CD4-positive, alpha-beta T cell (primary cell): Measurements from ENCODE around the gene FBLN1. TPM values are rescaled to one million over a fixed set of nuclear protein-coding genes. Genes with fewer than 3 reads are reported as not detected.

Experiments used
- ATAC-seq: fragments of 200-7000 bp; cut with Tn5 transposase; one replicate; pipeline ENCODE4 v1.10.0; 2022; ENCODE audit warnings: mild to moderate bottlenecking; ENCODE audit not compliant: poor library complexity
- CTCF ChIA-PET: fragments of 350-600 bp; sonication (Branson Sonifier 250); formaldehyde crosslinking; loops from one replicate; lab custom pipeline; 2021; ENCODE audit warnings: antibody characterized with exemption, inconsistent platforms; lab: Charles Lee
- POLR2A ChIA-PET: fragments of 350-600 bp; sonication (Branson Sonifier 250); formaldehyde crosslinking; loops from one replicate; lab custom pipeline; 2021; ENCODE audit warnings: antibody characterized with exemption, inconsistent platforms; lab: Charles Lee
- DNase-seq, 14 experiments: peaks; one replicate each; pipeline ENCODE4 v3.0.0-alpha.2; 2013 to 2020; ENCODE audit warnings: mixed read lengths in 2 of 14
- H3K27ac ChIP-seq, 2 donors: one replicate each; pipeline versions ENCODE4 v1.5.1 to v1.7.0; 2013; ENCODE audit warnings: low read length in 2 of 2, low read depth in 1 of 2, mild to moderate bottlenecking in 1 of 2
- H3K27me3 ChIP-seq, 2 experiments: 1 replicate in 1 of 2; 2 replicates in 1 of 2; pipeline versions ENCODE4 v1.6.1 to v1.7.0; 2013; ENCODE audit warnings: low read length in 2 of 2, control low read depth in 1 of 2, mild to moderate bottlenecking in 1 of 2, moderate library complexity in 1 of 2; ENCODE audit not compliant: insufficient read depth in 2 of 2, control insufficient read depth in 1 of 2
- H3K36me3 ChIP-seq: one replicate; pipeline ENCODE4 v1.6.1; 2013; ENCODE audit warnings: low read length, control low read depth; ENCODE audit not compliant: insufficient read depth
- H3K4me1 ChIP-seq: one replicate; pipeline ENCODE4 v1.6.1; 2013; ENCODE audit warnings: low read length, control low read depth; ENCODE audit not compliant: insufficient read depth
- H3K4me3 ChIP-seq: one replicate; pipeline ENCODE4 v1.5.1; 2013; ENCODE audit warnings: mild to moderate bottlenecking, low read length, moderate library complexity
- H3K9me3 ChIP-seq, 2 experiments: 1 replicate in 1 of 2; 2 replicates in 1 of 2; pipeline versions ENCODE4 v1.6.1 to v1.7.0; 2013; ENCODE audit warnings: low read length in 2 of 2, mild to moderate bottlenecking in 2 of 2, control low read depth in 1 of 2, moderate library complexity in 1 of 2; ENCODE audit not compliant: control insufficient read depth in 1 of 2, insufficient read depth in 1 of 2
- H3K27ac Mint-ChIP-seq: one replicate; pipeline ENCODE4 v1.8.0; 2020; ENCODE audit warnings: mixed read lengths
- H3K27me3 Mint-ChIP-seq: one replicate; pipeline ENCODE4 v1.8.0; 2021; ENCODE audit warnings: mixed read lengths
- H3K36me3 Mint-ChIP-seq: one replicate; pipeline ENCODE4 v1.8.0; 2021; ENCODE audit warnings: low read depth, mixed read lengths
- H3K4me1 Mint-ChIP-seq: one replicate; pipeline ENCODE4 v1.8.0; 2021; ENCODE audit warnings: low read depth, mixed read lengths
- H3K4me3 Mint-ChIP-seq: one replicate; pipeline ENCODE4 v1.8.0; 2020; ENCODE audit warnings: mild to moderate bottlenecking, mixed read lengths
- H3K9me3 Mint-ChIP-seq: one replicate; pipeline ENCODE4 v1.8.0; 2020; ENCODE audit warnings: mixed read lengths
- intact Hi-C, 2 experiments: fragments of 100-400 bp; cut with DNase I in 1 of 2; cut with micrococcal nuclease in 1 of 2; formaldehyde crosslinking; loops; one replicate each; pipeline versions ENCODE4 v1.15.1 to v1.9.0; 2023 to 2025; cut with DNase I, micrococcal nuclease
- total RNA-seq, 174 experiments: library from RNA in 2 of 174; stranded (reverse) in 2 of 174; gene quantifications; one replicate each; pipeline ENCODE4 v1.2.3 and lab custom pipeline; 2021 to 2026
- TF ChIP-seq, protein P1 (sequence below): fragments of 200-600 bp; IDR thresholded peaks from one replicate; pipeline ENCODE4 v1.8.0; 2022; ENCODE audit warnings: antibody characterized with exemption, mild to moderate bottlenecking

Gene FBLN1
- total RNA-seq, 2 experiments from 2014 or later: not detected

DNA sequence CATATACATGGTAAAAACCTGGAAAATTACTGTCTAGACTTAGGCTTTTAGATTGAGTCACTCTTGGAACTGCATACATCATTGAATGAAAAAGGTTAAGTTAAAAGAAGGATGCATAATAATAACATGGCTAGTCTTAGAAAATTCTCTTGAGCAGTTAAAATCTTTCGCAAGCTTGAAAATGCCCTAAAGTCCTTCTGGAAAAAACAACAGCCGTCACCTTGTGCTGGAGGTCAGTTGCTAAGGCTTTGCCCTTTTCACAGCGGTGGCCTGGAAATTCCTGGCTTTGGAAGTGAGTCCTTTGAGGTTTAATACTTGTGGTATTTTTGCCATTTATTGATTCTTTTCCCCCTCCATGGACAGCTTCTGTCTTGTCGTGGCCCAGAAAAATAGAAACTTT lies 17.4 kb upstream of the FBLN1 start:
- H3K4me3 ChIP-seq: no peak overlapping the region
- no peak for DNase-seq
- ATAC-seq: no peak
- H3K9me3 ChIP-seq: no peaks in the 10 kb centered on the region
- no peak overlapping the region for H3K27ac ChIP-seq
- Mint-ChIP-seq H3K4me3 (no peak overlapping the region), H3K4me1 (no peaks in the 10 kb centered on the region), H3K36me3 (no peaks in the 10 kb centered on the region), H3K27me3 (peaks cover 19% of the 10 kb centered on the region), H3K27ac (no peak overlapping the region), H3K9me3 (no peaks in the 10 kb centered on the region)
- TF ChIP-seq, protein P1, sequence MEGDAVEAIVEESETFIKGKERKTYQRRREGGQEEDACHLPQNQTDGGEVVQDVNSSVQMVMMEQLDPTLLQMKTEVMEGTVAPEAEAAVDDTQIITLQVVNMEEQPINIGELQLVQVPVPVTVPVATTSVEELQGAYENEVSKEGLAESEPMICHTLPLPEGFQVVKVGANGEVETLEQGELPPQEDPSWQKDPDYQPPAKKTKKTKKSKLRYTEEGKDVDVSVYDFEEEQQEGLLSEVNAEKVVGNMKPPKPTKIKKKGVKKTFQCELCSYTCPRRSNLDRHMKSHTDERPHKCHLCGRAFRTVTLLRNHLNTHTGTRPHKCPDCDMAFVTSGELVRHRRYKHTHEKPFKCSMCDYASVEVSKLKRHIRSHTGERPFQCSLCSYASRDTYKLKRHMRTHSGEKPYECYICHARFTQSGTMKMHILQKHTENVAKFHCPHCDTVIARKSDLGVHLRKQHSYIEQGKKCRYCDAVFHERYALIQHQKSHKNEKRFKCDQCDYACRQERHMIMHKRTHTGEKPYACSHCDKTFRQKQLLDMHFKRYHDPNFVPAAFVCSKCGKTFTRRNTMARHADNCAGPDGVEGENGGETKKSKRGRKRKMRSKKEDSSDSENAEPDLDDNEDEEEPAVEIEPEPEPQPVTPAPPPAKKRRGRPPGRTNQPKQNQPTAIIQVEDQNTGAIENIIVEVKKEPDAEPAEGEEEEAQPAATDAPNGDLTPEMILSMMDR: no peak
- POLR2A ChIA-PET: no interaction called here
- peaks cover 0 to 3% of the 10 kb centered on the region in 2 experiments for H3K27me3 ChIP-seq
- H3K4me1 ChIP-seq: no peaks in the 10 kb centered on the region
- H3K36me3 ChIP-seq: no peaks in the 10 kb centered on the region
- intact Hi-C loops: no loop called here
- CTCF ChIA-PET: no interaction called here

DNA sequence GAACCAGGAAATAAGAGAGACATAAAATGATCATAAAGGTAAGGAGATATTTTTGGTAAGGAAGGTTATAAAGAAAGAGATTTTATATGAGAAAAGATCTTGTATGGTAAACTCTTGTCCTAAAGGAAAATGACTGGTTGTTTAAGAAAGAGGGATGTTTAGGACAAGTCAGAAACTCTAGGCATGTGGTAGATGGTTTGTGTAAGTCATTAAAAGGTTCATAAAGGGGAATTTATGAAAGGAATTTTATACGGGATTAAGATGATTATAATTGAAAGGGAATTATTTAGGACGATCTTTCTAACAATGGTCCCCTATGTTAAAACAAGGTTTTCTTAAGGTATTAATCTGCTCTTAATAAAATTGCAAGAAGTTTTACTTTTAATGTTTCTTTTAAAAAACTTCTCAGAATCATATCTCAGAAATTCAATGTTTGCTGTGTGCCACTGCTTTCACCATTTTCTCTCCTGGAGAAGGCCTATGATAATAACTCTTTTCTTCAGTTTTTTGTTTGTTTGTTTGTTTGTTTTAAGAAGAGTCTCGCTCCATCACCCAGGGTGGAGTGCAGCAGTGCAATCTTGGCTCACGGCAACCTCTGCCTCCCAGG lies 13.8 kb upstream of the FBLN1 start:
- intact Hi-C loops: no loop called here
- ATAC-seq: no peak
- DNase-seq: no peak
- no peaks in the 10 kb centered on the region for H3K4me1 Mint-ChIP-seq
- H3K36me3 Mint-ChIP-seq: no peaks in the 10 kb centered on the region
- Histone ChIP-seq H3K27me3 (peaks cover 3 to 4% of the 10 kb centered on the region in 2 experiments), H3K36me3 (no peaks in the 10 kb centered on the region), H3K4me3 (no peak overlapping the region), H3K4me1 (no peaks in the 10 kb centered on the region), H3K27ac (no peak overlapping the region), H3K9me3 (no peaks in the 10 kb centered on the region)
- ChIA-PET POLR2A (no interaction called here), CTCF (no interaction called here)
- TF ChIP-seq, protein P1: no peak
- H3K27me3 Mint-ChIP-seq: peaks cover 37% of the 10 kb centered on the region
- H3K27ac Mint-ChIP-seq: no peak overlapping the region
- no peaks in the 10 kb centered on the region for H3K9me3 Mint-ChIP-seq
- H3K4me3 Mint-ChIP-seq: no peak overlapping the region

DNA sequence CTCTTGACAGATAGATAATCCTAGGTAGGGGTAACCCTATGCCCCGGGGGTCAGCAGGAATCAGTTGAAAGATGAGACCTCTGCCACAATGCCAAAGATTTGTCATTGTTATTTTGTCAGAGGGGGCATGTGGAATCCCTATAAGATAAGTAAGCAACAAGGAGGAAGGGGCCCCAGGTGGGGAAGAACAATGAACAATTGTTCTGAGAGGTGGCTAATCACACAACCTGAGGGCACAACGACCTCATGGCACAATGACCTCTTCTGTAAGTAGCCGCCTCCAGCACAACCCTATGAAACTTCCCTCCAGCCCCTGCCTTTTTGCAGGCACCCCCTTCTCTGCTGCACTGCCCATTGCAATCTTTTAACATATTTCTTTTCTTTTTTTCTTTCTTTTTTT lies 11.8 kb upstream of the FBLN1 start:
- DNase-seq (no peak), ATAC-seq (no peak)
- H3K27me3 Mint-ChIP-seq: peaks cover 34% of the 10 kb centered on the region
- H3K4me1 ChIP-seq: no peaks in the 10 kb centered on the region
- H3K36me3 ChIP-seq: no peaks in the 10 kb centered on the region
- intact Hi-C loops: no loop called here
- TF ChIP-seq, protein P1: no peak
- POLR2A ChIA-PET: no interaction called here
- CTCF ChIA-PET: no interaction called here
- no peak overlapping the region for H3K4me3 ChIP-seq
- no peak overlapping the region for H3K27ac Mint-ChIP-seq
- H3K4me3 Mint-ChIP-seq: no peak overlapping the region
- H3K36me3 Mint-ChIP-seq: no peaks in the 10 kb centered on the region
- H3K27ac ChIP-seq: no peak overlapping the region
- no peaks in the 10 kb centered on the region for H3K4me1 Mint-ChIP-seq
- peaks cover 3 to 7% of the 10 kb centered on the region in 2 experiments for H3K27me3 ChIP-seq
- H3K9me3 ChIP-seq: no peaks in the 10 kb centered on the region
- H3K9me3 Mint-ChIP-seq: no peaks in the 10 kb centered on the region
